Neutrophil (primary cell): Measurements from ENCODE around the gene IFI27L1.

Source experiments
- H3K27ac ChIP-seq: fragments of 200-600 bp; sonication (generic); 2 replicates; pipeline ENCODE4 v1.5.1; 2016; ENCODE audit warnings: mild to moderate bottlenecking, moderate library complexity
- H3K27me3 ChIP-seq: fragments of 200-600 bp; sonication (generic); 2 replicates; pipeline ENCODE4 v1.6.0; 2016; ENCODE audit warnings: mild to moderate bottlenecking
- H3K36me3 ChIP-seq: fragments of 200-600 bp; sonication (generic); 2 replicates; pipeline ENCODE4 v1.5.1; 2017
- H3K4me1 ChIP-seq, 2 experiments: fragments of 200-600 bp in 1 of 2; sonication (generic) in 1 of 2; 1 replicate in 1 of 2; 2 replicates in 1 of 2; pipeline versions ENCODE4 v1.5.1 to v1.6.1; 2013 to 2016; ENCODE audit warnings: low read depth in 1 of 2, low read length in 1 of 2, mild to moderate bottlenecking in 1 of 2, moderate library complexity in 1 of 2; ENCODE audit not compliant: control insufficient read depth in 1 of 2, insufficient read depth in 1 of 2
- H3K4me3 ChIP-seq, 2 experiments: fragments of 200-600 bp in 1 of 2; sonication (generic) in 1 of 2; 1 replicate in 1 of 2; 2 replicates in 1 of 2; pipeline ENCODE4 v1.5.1; 2013 to 2016; ENCODE audit warnings: low read depth in 1 of 2, low read length in 1 of 2, mild to moderate bottlenecking in 1 of 2, moderate library complexity in 1 of 2
- H3K9me3 ChIP-seq: fragments of 200-600 bp; sonication (generic); 2 replicates; pipeline ENCODE4 v1.5.1; 2016
- TF ChIP-seq, protein P1 (sequence below): fragments of 200-600 bp; sonication (generic); IDR thresholded peaks from 2 replicates; pipeline ENCODE4 v1.5.1; 2016; ENCODE audit warnings: antibody characterized with exemption

IFI27L1 gene

GRCh38 chr14:94129758-94130414 lies 48.8 kb downstream of the IFI27L1 start:
- no peak overlapping the region for H3K27ac ChIP-seq

GRCh38 chr14:94132285-94132887 lies 51.3 kb downstream of the IFI27L1 start:
- Histone ChIP-seq H3K9me3 (no peaks in the 10 kb centered on the region), H3K36me3 (no peaks in the 10 kb centered on the region), H3K4me3 (no peak overlapping the region), H3K27ac (no peak overlapping the region), H3K27me3 (peaks cover 48% of the 10 kb centered on the region), H3K4me1 (peaks cover 14% of the 10 kb centered on the region in 2 experiments)
- TF ChIP-seq, protein P1, sequence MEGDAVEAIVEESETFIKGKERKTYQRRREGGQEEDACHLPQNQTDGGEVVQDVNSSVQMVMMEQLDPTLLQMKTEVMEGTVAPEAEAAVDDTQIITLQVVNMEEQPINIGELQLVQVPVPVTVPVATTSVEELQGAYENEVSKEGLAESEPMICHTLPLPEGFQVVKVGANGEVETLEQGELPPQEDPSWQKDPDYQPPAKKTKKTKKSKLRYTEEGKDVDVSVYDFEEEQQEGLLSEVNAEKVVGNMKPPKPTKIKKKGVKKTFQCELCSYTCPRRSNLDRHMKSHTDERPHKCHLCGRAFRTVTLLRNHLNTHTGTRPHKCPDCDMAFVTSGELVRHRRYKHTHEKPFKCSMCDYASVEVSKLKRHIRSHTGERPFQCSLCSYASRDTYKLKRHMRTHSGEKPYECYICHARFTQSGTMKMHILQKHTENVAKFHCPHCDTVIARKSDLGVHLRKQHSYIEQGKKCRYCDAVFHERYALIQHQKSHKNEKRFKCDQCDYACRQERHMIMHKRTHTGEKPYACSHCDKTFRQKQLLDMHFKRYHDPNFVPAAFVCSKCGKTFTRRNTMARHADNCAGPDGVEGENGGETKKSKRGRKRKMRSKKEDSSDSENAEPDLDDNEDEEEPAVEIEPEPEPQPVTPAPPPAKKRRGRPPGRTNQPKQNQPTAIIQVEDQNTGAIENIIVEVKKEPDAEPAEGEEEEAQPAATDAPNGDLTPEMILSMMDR, result peak; percentile 79

More at GRCh38 chr14:94129758-94130414, 48.8 kb downstream of the IFI27L1 start:
- Histone ChIP-seq H3K4me3 (peak overlapping the region; percentile 70 to 73), H3K9me3 (no peaks in the 10 kb centered on the region), H3K27me3 (peaks cover 34% of the 10 kb centered on the region), H3K36me3 (no peaks in the 10 kb centered on the region), H3K4me1 (peaks cover 14% of the 10 kb centered on the region in 2 experiments)
- TF ChIP-seq, protein P1, result no peak

DNA sequence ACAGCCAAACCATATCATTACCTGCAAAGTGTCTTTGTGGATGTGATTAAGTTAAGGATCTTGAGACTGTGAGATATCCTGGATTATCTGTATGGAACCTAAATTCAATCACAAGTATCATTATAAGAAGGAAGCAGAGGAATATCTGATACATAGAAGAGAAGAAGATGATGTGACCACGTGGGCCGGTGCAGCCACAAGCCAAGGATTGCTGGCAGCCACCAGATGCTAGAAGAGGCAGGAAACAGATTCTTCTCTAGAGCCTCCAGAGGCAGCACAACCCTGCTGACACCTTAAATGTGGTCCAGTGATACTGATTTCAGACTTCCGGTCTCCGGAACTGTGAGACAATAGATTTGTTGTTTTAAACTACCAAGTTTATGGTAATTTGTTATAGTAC lies 54.4 kb downstream of the IFI27L1 start:
- Histone ChIP-seq H3K27ac (no peak overlapping the region), H3K36me3 (no peaks in the 10 kb centered on the region), H3K27me3 (peaks cover 41% of the 10 kb centered on the region), H3K4me3 (no peak overlapping the region), H3K9me3 (no peaks in the 10 kb centered on the region), H3K4me1 (no peaks in the 10 kb centered on the region)
- TF ChIP-seq, protein P1, result no peak

DNA sequence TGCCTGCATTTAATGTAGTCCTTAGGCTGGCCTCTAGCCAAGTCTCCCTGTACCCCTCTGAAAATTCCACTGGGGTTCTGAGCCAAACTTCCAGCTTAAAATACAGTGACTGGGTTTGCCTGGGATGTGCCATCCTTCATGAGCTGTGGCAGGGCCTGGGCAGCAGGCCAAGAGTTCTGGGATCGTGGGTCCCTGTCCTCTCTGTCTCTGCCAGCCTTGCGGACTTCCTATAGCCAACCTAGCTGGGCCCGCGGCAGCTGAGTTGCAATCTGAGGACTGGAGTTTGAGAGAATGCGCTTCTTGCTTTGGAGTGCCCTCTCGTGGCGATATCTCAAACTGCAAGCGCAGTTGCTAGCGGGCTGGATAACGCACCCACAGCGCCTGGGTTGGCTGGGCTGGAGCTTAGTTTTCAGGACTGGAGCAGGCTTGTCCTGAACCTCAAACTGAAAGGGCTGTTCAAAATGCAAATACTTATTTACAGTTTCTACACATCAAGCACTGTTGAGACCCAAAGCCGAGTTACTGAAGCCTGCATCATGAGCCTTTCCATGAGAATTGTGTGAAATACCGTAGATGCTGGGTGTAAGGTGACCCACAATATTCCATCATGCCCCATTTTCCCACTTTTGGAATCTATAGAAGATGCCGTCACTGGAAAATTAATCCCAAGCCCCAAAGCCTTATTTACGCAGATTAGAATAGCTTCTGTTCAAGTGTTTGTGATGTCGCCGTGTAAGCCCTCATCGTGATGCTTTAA lies 55.6 kb downstream of the IFI27L1 start:
- Histone ChIP-seq H3K4me3 (no peak overlapping the region), H3K9me3 (no peaks in the 10 kb centered on the region), H3K27ac (no peak overlapping the region), H3K27me3 (peaks cover 29% of the 10 kb centered on the region), H3K4me1 (no peaks in the 10 kb centered on the region), H3K36me3 (no peaks in the 10 kb centered on the region)
- TF ChIP-seq, protein P1, result peak; percentile 95

GRCh38 chr14:94138251-94138650 lies 57.1 kb downstream of the IFI27L1 start:
- no peaks in the 10 kb centered on the region for H3K4me1 ChIP-seq
- H3K9me3 ChIP-seq, result no peaks in the 10 kb centered on the region
- H3K4me3 ChIP-seq, result no peak overlapping the region
- TF ChIP-seq, protein P1, result no peak
- H3K36me3 ChIP-seq, result no peaks in the 10 kb centered on the region
- no peak overlapping the region for H3K27ac ChIP-seq
- peaks cover 25% of the 10 kb centered on the region for H3K27me3 ChIP-seq
